Left hindlimb (tissue), 1 donor: ENCODE data around the gene MEGF6.

ENCODE experiments used
- DNase-seq: peaks from one replicate; pipeline ENCODE4 v3.0.0-alpha.2; 2018

Gene MEGF6

DNA sequence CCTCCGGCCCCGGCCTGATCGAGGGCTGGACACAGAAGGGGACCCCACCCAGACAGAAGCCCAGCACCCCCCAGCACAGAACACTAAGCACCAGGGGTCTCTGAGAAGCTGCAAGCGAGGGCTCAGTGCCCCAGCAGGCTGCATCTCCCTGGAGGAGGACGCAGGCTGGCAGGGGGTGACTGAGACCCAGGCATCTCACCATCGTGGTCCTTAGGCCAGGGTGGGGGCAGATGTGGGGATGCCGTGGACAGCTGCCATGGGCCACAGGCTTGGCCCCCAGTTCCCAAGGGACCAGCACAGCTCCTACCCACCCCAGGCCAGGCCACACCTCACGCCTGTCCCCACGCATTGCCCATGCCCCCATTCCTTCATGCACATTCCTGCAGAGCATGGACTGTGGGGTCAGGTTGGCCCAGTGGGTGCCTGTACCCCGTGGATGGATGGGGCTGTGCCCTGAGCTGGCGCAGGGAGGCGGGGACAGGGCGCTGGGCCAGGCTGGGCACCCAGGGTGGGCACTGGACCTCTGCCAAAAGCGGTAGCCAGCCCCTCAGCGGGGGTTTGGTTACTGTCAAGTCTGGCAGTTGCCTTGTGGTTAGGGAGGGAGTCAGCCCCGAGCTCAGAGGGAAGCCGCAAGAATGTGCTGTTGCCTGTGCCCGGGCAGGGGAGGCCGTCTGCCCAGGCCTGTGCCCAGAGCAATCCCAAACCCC is 95.4 kb downstream of the MEGF6 start:
- no peak for DNase-seq

DNA sequence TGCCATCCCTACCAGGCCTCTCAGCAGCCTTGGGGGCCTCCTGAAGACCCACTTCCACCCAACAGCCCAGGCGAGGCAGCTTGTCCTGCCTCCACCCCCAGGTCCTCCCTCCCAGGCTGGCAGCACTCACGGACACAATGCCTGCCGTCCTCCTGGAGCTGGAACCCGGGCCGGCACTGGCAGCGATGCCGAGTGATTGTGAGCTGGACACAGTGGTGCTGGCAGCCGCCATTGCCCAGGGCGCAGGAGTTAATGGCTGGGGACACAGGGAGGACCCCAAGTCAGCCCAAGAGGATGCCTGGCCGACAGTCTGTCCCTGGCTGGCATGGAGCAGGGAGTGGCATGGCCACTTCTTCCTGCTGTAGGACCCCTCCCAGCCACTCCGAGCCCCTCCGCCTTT is 96.0 kb downstream of the MEGF6 start:
- DNase-seq = no peak

GRCh38 chr1:3514404-3514803 is 96.9 kb downstream of the MEGF6 start:
- DNase-seq = no peak

DNA sequence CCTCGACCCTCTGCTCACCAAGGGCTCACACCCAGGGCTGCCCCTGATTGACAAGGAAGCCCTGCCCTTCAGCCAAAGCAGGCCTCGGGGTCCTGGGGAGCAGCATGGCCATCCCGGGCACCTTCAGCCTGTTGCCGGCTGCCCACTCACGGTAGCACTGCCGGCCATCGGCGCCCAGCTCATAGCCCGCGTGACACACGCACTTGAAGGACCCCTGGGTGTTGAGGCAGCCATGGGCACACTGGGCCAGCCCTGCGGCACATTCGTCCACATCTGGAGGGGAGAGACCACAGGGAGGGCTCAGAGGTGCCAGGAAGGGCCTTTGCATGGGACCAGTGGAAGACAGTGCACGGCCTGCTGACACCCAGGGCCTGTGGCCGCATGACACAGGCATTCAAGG is 99.5 kb downstream of the MEGF6 start:
- DNase-seq = no peak

- no peak for DNase-seq
Observed at GRCh38 chr1:3511306-3511705, 100.0 kb downstream of the MEGF6 start.

DNA sequence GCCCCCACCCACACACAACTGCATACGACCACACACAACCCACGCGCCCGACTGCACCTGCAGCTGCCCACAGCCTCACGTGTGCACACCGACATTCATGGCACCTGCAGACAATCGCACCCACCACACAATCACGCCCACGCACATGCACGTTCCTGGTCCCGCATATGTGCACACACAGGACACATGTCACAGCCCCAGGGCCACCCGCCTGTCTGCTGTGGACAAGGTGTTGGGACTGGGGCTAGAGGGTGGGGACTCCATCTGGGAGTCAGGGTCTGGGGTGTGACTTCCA is 100.4 kb downstream of the MEGF6 start:
- no peak for DNase-seq

DNA sequence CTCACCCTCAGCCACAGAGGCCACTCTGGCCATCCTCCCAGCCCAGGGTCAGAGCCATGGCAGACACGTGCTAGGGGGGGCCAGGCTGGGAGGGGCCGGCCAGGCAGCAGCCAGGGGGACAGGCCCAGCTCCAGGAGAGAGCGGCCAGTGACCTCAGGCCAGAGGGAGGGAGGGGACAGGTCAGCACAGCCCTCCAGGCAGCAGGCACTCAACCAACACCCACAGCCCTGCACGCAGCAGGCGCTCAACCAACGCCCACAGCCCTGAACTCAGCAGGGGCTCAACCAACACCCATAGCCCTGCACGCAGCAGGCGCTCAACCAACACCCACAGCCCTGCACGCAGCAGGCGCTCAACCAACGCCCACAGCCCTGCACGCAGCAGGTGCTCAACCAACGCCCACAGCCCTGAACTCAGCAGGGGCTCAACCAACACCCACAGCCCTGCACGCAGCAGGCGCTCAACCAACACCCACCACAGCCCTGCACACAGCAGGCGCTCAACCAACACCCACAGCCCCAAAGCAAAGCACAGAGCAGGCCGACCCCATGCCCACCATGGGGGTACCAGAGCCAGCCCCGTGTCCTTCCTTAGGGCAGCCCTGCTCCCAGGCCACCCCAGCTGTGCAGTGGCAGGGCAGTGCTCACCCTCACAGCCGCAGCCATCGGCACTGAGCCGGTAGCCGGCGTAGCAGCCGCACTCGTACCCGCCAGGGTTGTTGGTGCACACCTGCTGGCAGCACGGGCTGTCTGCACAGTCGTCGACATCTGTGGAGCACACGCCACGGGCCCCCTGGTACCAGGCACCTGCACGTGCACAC is 101.0 kb downstream of the MEGF6 start:
- DNase-seq = no peak

DNA sequence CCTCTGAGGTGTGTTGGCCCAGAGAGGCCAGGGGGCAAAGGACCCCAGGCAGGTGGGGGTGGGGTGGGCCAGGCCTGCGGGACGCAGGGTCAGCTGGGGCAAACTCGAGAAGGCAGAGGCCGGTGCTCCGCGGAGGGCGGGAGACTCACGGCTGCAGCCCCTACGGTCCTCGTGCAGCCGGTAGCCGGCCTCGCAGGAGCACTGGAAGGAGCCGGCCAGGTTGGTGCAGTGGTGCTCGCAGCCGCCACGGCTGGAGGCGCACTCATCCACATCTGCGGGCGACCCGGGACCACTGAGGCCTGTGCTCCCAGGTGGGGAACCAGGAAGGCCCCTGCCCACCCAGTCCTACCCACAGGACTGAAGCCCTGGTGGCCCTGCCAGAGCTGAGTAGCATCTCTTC is 101.6 kb downstream of the MEGF6 start:
- DNase-seq = no peak

DNA sequence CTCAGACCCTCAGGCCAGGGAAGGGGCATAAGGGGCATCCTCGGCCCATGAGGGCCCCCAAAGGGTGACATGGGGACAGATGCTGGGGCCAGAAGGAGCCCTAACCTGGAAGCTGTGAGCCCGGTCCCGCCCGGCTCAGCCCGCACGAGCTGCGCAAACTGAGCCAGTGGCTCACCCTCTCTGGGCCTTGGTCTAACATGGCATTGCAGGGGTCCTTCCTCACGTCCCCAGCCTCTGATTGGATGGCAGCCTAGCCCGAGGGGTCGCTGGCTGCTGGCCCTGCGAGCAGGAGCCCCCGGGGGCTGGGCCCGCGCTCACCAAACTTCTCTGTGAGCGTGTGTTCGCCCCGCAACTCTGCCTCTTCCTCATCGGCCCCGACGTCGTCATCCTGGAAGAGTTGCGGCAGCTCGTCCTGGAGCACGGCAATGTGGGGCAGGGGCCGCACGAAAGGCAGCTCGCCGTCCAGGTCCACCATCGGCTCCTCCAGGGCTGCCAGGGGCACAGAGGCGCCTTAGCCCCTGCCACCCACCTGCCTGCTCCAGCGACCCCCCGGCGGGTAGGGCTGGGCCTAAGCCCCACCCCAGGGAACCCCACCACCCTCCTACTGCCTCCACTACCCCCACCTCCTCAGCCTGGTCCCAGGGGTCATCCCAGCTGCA is 102.4 kb downstream of the MEGF6 start:
- no peak for DNase-seq

DNA sequence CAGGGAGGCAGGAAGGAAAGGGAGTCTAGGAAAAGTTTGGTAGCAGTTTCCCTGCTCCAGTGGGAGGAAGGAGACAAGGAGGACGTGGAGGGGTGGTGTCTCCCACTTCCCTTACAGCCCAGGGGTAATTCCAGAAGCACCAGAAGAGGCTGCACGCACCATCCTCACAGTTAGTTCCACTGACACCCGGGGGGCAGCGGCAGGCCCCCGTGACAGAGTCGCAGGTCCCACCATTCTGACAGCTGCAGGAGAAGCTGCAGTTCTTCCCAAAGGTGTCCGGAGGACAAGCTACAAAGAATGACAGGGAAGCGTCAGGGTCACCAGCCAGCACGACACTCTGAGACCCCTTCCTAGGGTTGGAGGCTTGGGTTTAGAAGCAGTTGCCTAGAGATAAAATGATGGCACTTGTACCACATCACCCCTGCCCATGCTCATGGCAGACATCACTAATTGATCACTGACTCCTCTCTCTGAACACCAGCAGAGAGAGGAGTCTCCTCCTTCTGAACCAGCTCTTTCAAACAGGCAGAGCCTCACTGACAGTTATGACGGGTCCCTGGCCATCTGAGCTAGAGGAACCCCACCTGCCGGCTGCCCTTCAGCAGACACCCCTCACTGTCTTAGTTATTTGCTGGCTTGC is 103.6 kb downstream of the MEGF6 start:
- no peak for DNase-seq

DNA sequence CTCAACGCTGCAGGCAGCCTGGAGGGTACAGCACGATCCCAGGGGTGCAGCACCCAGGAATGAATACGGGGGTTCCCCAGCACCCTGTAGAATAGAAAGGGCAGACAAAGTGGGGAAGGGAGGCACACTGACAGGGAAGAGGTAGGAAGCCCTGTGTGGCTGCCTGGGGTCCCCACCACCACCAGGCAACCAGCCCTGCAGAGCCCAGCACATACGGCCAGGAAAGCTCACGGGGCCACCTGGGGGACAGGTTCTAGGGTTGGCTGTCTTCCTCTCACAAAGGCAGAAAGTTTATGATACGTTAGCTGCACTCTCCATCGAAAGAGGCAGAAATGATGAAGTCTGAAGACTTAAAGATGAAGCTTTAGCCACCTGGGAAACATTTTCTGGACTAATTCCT is 104.4 kb downstream of the MEGF6 start:
- DNase-seq = no peak

DNA sequence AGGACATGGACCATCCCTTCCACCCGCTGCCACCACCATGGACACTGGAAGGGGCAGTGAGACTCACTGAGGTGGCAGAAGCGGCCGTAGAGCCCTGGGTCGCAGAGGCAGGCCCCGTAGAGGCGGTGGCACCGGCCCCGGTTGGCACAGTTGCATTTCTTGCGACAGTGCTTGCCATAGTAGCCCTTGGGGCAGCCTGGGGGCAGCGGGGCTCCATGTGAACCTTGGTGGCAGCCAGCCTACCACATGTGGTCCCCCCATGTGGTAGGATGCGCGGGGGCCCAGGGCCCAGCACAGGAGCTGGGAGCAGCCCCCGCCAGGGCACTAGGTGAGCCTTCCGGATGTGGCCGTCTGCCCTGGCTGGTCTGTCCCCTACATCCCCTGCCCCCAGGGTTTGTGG is 105.3 kb downstream of the MEGF6 start:
- DNase-seq = no peak

DNA sequence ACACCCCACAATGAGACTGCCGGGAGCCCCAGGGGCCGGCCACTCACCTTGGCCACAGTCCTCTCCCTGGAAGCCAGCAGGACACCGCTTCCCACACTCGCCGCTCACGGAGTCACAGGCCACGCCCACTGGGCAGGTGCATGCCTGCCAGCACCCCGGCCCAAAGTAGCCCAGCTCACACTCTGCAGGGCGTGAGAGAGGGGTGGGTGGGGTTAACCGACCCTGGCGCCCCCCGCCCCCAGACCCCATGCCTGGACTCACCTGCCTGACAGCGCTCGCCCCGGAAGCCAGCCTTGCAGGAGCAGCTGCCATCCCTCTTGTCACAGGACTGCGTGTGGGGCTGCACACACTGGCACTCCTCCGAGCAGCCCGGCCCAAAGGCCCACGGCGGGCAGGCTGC is 106.1 kb downstream of the MEGF6 start:
- DNase-seq = no peak

GRCh38 chr1:3504822-3505153 is 106.5 kb downstream of the MEGF6 start:
- DNase-seq = no peak

GRCh38 chr1:3504151-3504821 is 107.0 kb downstream of the MEGF6 start:
- DNase-seq = no peak

- no peak for DNase-seq
Observed at GRCh38 chr1:3503525-3503886, 107.8 kb downstream of the MEGF6 start.

- no peak for DNase-seq
Observed at GRCh38 chr1:3502641-3503524, 108.4 kb downstream of the MEGF6 start.

DNA sequence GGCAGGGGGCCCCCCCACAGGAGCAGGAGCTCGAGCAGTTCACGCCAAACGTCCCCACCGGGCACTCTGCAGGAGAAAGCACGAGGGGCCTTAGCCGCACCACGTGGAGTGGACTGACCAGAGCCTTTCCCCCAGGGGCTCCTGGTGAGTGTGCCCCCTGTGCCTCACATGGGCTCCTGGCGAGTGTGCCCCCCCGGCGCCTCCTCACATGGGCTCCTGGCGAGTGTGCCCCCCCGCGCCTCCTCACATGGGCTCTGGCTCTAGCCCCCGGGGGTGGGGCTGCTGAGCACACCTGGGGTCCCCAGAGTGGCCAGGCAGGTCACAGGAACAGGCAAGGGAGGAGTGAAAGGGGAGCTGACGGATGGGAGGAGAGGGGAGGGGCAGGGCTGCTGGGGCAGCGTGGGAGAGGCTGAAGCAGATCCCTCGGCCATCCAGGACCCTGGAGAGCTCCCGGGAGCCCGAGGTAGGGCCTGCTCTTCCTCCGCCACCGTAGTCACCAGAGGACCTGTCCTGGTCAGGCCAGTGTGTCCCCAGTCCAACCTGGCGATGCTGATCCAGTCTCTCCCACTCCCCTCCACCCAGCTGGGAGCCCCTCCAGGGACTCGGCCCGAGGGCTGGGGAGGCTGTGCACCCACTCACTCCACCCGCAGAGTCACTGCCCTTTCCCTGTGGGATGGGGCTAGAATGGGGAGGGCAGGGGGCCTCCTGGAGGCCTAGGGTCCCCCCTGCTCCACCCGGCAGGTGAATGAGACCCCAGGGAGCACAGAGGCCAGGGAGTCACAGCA is 109.3 kb downstream of the MEGF6 start:
- DNase-seq = peak; percentile 84

- DNase-seq = no peak
Observed at GRCh38 chr1:3501437-3501836, 109.9 kb downstream of the MEGF6 start.

GRCh38 chr1:3500265-3500835 is 111.0 kb downstream of the MEGF6 start:
- no peak for DNase-seq

DNA sequence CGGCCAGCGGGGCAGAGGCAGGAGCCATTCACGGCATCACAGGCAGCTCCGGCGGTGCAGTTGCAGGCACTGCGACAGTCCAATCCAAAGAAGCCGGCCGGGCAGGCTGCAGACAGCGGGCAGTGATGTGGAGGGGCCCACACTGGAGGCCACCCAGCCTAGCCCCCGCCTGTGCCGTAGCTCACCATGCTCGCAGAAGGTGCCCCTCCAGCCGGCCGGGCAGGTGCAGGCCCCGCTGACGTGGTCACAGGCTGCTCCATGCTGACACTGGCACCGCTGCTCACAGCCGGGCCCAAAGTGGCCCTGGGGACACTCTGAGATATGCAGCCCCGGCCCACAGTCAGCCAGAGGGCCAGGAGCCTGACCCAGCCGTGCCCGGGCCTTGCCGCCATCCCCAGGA is 111.7 kb downstream of the MEGF6 start:
- no peak for DNase-seq
